ENCODE results near the gene WFIKKN1.

DNA sequence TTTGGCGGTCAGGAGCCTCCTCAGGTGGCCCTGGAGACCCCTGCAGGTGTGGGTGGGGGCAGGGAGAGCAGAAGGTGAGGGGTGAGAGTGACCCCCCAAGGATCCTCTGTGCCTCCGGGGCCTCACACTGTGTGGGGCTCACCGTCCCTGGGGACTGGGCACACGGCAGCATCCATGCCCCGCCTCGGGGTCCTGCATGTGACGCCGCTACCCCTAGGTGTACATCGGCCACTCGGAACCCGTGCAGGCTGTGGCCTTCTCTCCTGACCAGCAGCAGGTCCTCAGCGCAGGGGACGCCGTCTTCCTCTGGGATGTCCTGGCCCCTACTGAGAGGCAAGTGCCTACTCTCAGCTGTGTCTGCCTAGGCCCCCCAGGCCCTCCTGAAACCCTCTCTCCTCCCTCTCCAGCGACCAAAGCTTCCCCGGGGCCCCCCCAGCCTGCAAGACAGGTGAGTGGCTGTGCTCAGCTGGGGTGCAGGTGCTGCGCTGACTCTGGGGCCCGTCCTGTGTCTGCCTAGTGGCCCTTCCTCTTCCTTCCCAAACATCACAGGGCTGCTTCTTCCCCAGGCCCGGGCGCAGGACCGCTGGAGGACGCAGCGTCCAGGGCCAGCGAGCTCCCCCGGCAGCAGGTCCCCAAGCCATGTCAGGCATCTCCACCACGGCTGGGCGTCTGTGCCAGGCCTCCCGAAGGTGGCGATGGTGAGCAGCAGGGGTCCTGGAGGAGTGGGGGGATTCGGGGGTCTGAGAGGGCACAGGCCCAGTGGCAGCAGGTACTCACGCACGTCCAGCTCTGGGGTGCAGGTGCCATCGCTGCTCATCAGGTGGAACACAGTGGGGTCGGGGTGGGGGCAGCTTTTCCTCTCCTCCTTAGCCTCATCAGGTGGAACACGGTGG, 28.1 kb downstream of the WFIKKN1 start:
- TF ChIP-seq POLR2A (IDR thresholded peaks at IDR 0.05; ENCODE audit: low read length): no peak
- TF ChIP-seq GATA1 (IDR thresholded peaks at IDR 0.05; ENCODE audit: low read depth, low read length): no peak
